HCT116 (cell line): ENCODE results near the gene MAP3K5. TPM values are rescaled to one million over a fixed set of nuclear protein-coding genes. Genes with fewer than 3 reads are reported as not detected.

Source experiments
- ATAC-seq: fragments of 200-7000 bp; cut with Tn5 transposase; 2 replicates; pipeline ENCODE4 v1.9.1; 2020; ENCODE audit warnings: mild to moderate bottlenecking, moderate library complexity
- BruUV-seq: library from RNA; stranded (reverse); fragments of 400-500 nt; replicated peaks from 2 replicates; lab custom pipeline; 2021; lab: Mats Ljungman, UMichigan
- CTCF ChIA-PET: fragments of 300-600 bp; sonication (Branson Sonifier 250); formaldehyde crosslinking; loops from one replicate; lab custom pipeline; 2021; ENCODE audit warnings: antibody characterized with exemption; lab: Charles Lee
- POLR2A ChIA-PET: fragments of 300-600, 350-600 bp; sonication (Branson Sonifier 250); formaldehyde crosslinking; loops from one replicate; lab custom pipeline; 2021; ENCODE audit warnings: antibody characterized with exemption; lab: Charles Lee
- RAD21 ChIA-PET, 2 experiments: fragments of 300-600 bp; sonication (Branson Sonifier 250); formaldehyde crosslinking; loops; one replicate each; lab custom pipeline; 2023; ENCODE audit warnings: low total read pairs in 2 of 2; ENCODE audit not compliant: uncharacterized antibody in 2 of 2, unreplicated experiment in 2 of 2, low non-redundant PET in 1 of 2; lab: Charles Lee
- DNase-seq: peaks from one replicate; pipeline ENCODE4 v3.0.0-alpha.2; 2010; ENCODE audit warnings: low read depth, low spot score
- H2AFZ ChIP-seq: fragments of 200-600 bp; shearing (Covaris generic), sonication (generic); 2 replicates; pipeline ENCODE4 v1.6.1; 2017; ENCODE audit warnings: low read depth, mixed run types, mixed read lengths, antibody characterized with exemption, low read length; ENCODE audit not compliant: poor library complexity, severe bottlenecking
- H3K27ac ChIP-seq: 2 replicates; pipeline ENCODE4 v1.5.1; 2012; ENCODE audit warnings: low read depth, low read length
- H3K27me3 ChIP-seq: fragments of 200-600 bp; sonication (generic); 2 replicates; pipeline ENCODE4 v1.6.1; 2016; ENCODE audit warnings: mixed run types, low read length, mixed read lengths; ENCODE audit not compliant: insufficient read depth
- H3K36me3 ChIP-seq, 2 experiments: fragments of 200-500 bp in 1 of 2; fragments of 200-600 bp in 1 of 2; sonication (Bioruptor generic) in 1 of 2; sonication (generic) in 1 of 2; 2 replicates each; pipeline versions ENCODE4 v1.5.1 to v1.6.1; 2014 to 2016; ENCODE audit warnings: low read length in 2 of 2, inconsistent platforms in 1 of 2, mixed read lengths in 1 of 2, mixed run types in 1 of 2; ENCODE audit not compliant: insufficient read depth in 2 of 2, control insufficient read depth in 1 of 2
- H3K4me1 ChIP-seq, 2 experiments: fragments of 200-600 bp in 1 of 2; sonication (generic) in 1 of 2; 2 replicates each; pipeline versions ENCODE4 v1.5.1 to v1.6.1; 2012 to 2017; ENCODE audit warnings: low read length in 2 of 2, inconsistent platforms in 1 of 2, mild to moderate bottlenecking in 1 of 2, mixed read lengths in 1 of 2, mixed run types in 1 of 2, moderate library complexity in 1 of 2; ENCODE audit not compliant: insufficient read depth in 2 of 2, control insufficient read depth in 1 of 2
- H3K4me2 ChIP-seq: fragments of 200-600 bp; sonication (generic); 2 replicates; pipeline ENCODE4 v1.6.1; 2017; ENCODE audit warnings: mixed run types, low read length, mixed read lengths
- H3K4me3 ChIP-seq, 2 experiments: fragments of 200-600 bp in 1 of 2; sonication (generic) in 1 of 2; replicated peaks in 1 of 2; 2 replicates each; pipeline ENCODE4 v1.5.1; 2011 to 2016; ENCODE audit warnings: low read length in 2 of 2, control low read depth in 1 of 2, low read depth in 1 of 2, mild to moderate bottlenecking in 1 of 2, mixed read lengths in 1 of 2, mixed run types in 1 of 2
- H3K79me2 ChIP-seq: fragments of 200-600 bp; sonication (generic); 2 replicates; pipeline ENCODE4 v1.6.1; 2017; ENCODE audit warnings: mild to moderate bottlenecking, mixed run types, low read length, moderate library complexity, mixed read lengths; ENCODE audit not compliant: insufficient read depth
- H3K9ac ChIP-seq: fragments of 200-600 bp; sonication (generic); 2 replicates; pipeline ENCODE4 v1.6.1; 2016; ENCODE audit warnings: low read length, mixed read lengths
- H3K9me2 ChIP-seq: fragments of 200-600 bp; sonication (generic), shearing (Covaris generic); 2 replicates; pipeline ENCODE4 v1.6.1; 2017; ENCODE audit warnings: mixed run types, mild to moderate bottlenecking, moderate library complexity; ENCODE audit not compliant: insufficient read depth
- H3K9me3 ChIP-seq, 2 experiments: fragments of 200-500 bp in 1 of 2; fragments of 200-600 bp in 1 of 2; sonication (Bioruptor generic) in 1 of 2; sonication (generic) in 1 of 2; 2 replicates each; pipeline ENCODE4 v1.6.1; 2014 to 2017; ENCODE audit warnings: low read length in 2 of 2, mixed read lengths in 2 of 2, inconsistent platforms in 1 of 2, low read depth in 1 of 2, mild to moderate bottlenecking in 1 of 2, mixed run types in 1 of 2, moderate library complexity in 1 of 2; ENCODE audit not compliant: control insufficient read depth in 1 of 2, insufficient read depth in 1 of 2
- H4K20me1 ChIP-seq: fragments of 200-600 bp; sonication (generic), shearing (Covaris generic); 2 replicates; pipeline ENCODE4 v1.6.1; 2017; ENCODE audit warnings: mixed run types, mild to moderate bottlenecking, moderate library complexity; ENCODE audit not compliant: insufficient read depth
- EZH2 ChIP-seq: fragments of 200-600 bp; sonication (generic); IDR thresholded peaks from 2 replicates; pipeline ENCODE4 v1.6.1; 2017; ENCODE audit warnings: antibody characterized with exemption, mixed run types
- EZH2phosphoT487 ChIP-seq: fragments of 200-600 bp; IDR thresholded peaks from 2 replicates; pipeline ENCODE4 v1.6.1; 2018; ENCODE audit warnings: antibody characterized with exemption, borderline replicate concordance
- JUND ChIP-seq: IDR thresholded peaks from 2 replicates; pipeline ENCODE4 v1.6.1; 2012
- MAX ChIP-seq: IDR thresholded peaks from 2 replicates; pipeline ENCODE4 v1.6.1; 2012
- POLR2A ChIP-seq: IDR thresholded peaks from 2 replicates; pipeline ENCODE4 v1.7.0; 2011; ENCODE audit warnings: borderline replicate concordance; ENCODE audit not compliant: insufficient read depth, insufficient read length; ENCODE audit errors: extremely low read depth
- REST ChIP-seq: IDR thresholded peaks from 2 replicates; pipeline ENCODE4 v1.6.1; 2012; ENCODE audit warnings: low read depth
- SIN3A ChIP-seq: IDR thresholded peaks from 2 replicates; pipeline ENCODE4 v1.6.1; 2012; ENCODE audit warnings: low read depth
- YY1 ChIP-seq: IDR thresholded peaks from 2 replicates; pipeline ENCODE4 v1.6.1; 2011; ENCODE audit warnings: low read length, low read depth, moderate library complexity, mild to moderate bottlenecking; ENCODE audit not compliant: insufficient replicate concordance; ENCODE audit errors: extremely low read depth
- ZBTB33 ChIP-seq: IDR thresholded peaks from 2 replicates; pipeline ENCODE4 v1.6.1; 2011; ENCODE audit warnings: mild to moderate bottlenecking, low read length, moderate library complexity; ENCODE audit not compliant: insufficient replicate concordance; ENCODE audit errors: extremely low read depth
- intact Hi-C: fragments of 100-400 bp; cut with micrococcal nuclease; formaldehyde crosslinking; loops from 2 replicates; pipeline ENCODE4 v1.10.0; 2022
- total RNA-seq: library from RNA; stranded (reverse); gene quantifications from one replicate; pipeline ENCODE4 v1.2.1, GENCODE V29; 2021; ENCODE audit not compliant: unreplicated experiment

MAP3K5 gene
- total RNA-seq, 1 experiment from 2014 or later = 11.8 TPM

- ChIA-PET POLR2A (no interaction called here), CTCF (no interaction called here), RAD21 (no interaction called here)
- no peak overlapping the region for H3K27ac ChIP-seq
- BruUV-seq = no TSS peak
- no peaks in the 10 kb centered on the region for H3K36me3 ChIP-seq
- no peaks in the 10 kb centered on the region for H3K9me3 ChIP-seq
- H3K27me3 ChIP-seq = no peaks in the 10 kb centered on the region
- H4K20me1 ChIP-seq = no peaks in the 10 kb centered on the region
- TF ChIP-seq JUND = no peak
- no peak for TF ChIP-seq SIN3A
- no peak for TF ChIP-seq EZH2
- no peak for TF ChIP-seq YY1
- TF ChIP-seq POLR2A = no peak
- TF ChIP-seq REST = no peak
- TF ChIP-seq MAX = no peak
- no peak for TF ChIP-seq EZH2phosphoT487
- no peak for TF ChIP-seq ZBTB33
- no peak overlapping the region for H2AFZ ChIP-seq
- intact Hi-C loops = no loop called here
- H3K4me1 ChIP-seq = no peaks in the 10 kb centered on the region
- H3K4me3 ChIP-seq = no peak overlapping the region
- no peaks in the 10 kb centered on the region for H3K79me2 ChIP-seq
- ATAC-seq = no peak
- H3K9ac ChIP-seq = no peak overlapping the region
- H3K9me2 ChIP-seq = no peaks in the 10 kb centered on the region
- no peak for DNase-seq
- no peak overlapping the region for H3K4me2 ChIP-seq
These were observed 114.9 kb downstream of the MAP3K5 start for GRCh38 chr6:136677344-136677743.
